Esophagus squamous epithelium (tissue), 5 donors: ENCODE results near the gene COTL1. TPM values are rescaled to one million over a fixed set of nuclear protein-coding genes. Genes with fewer than 3 reads are reported as not detected.
"Not testable (repeated sequence)": the region's sequence is repeated elsewhere in the genome, so short reads cannot be mapped to it uniquely, and the experiment has no call there.

Source experiments
- DNase-seq: peaks from one replicate; lab custom pipeline; 2025; lab: John Stamatoyannopoulos, UW
- H3K27ac ChIP-seq, 4 donors: fragments of 200-600 bp; sonication (generic); one replicate each; pipeline ENCODE4 v1.5.1; 2016 to 2019; ENCODE audit warnings: mild to moderate bottlenecking in 1 of 4
- H3K27me3 ChIP-seq, 4 donors: fragments of 200-600 bp; sonication (generic); 1 replicate in 3 of 4; 2 replicates in 1 of 4; pipeline versions ENCODE4 v1.5.1 to v1.6.0; 2017 to 2021; ENCODE audit warnings: antibody characterized with exemption in 1 of 4
- H3K36me3 ChIP-seq, 3 donors: fragments of 200-600 bp; sonication (generic); one replicate each; pipeline ENCODE4 v1.5.1; 2016 to 2019
- H3K4me1 ChIP-seq, 3 donors: fragments of 200-600 bp; sonication (generic); one replicate each; pipeline ENCODE4 v1.5.1; 2017 to 2019
- H3K4me3 ChIP-seq, 4 donors: fragments of 200-600 bp; sonication (generic); 1 replicate in 3 of 4; 2 replicates in 1 of 4; pipeline ENCODE4 v1.5.1; 2016 to 2019; ENCODE audit warnings: mild to moderate bottlenecking in 2 of 4, moderate library complexity in 1 of 4
- H3K9me3 ChIP-seq, 3 donors: fragments of 200-600 bp; sonication (generic); one replicate each; pipeline ENCODE4 v1.5.1; 2016 to 2019
- POLR2A ChIP-seq, 4 donors: fragments of 450-650 bp; IDR thresholded peaks; one replicate each; pipeline ENCODE4 v1.6.1; 2017; ENCODE audit warnings: antibody characterized with exemption in 4 of 4, mild to moderate bottlenecking in 4 of 4, moderate library complexity in 3 of 4
- WGBS, 2 donors: methylation state at CpG; one replicate each; pipeline ENCODE4 v1.1.5; 2018; 5-methylcytosine and 5-hydroxymethylcytosine counted together
- intact Hi-C: fragments of 100-400 bp; cut with DNase I; formaldehyde crosslinking; loops from one replicate; pipeline ENCODE4 v1.15.0; 2022
- total RNA-seq, 4 donors: library from RNA; depleted of rRNA; stranded (reverse); fragments of >200 nt; gene quantifications; one replicate each; pipeline ENCODE4 v1.1.0, GENCODE V29; 2016
- TF ChIP-seq, protein P1 (sequence below), 6 experiments: fragments of 450-650 bp in 4 of 6; fragments of 200-600 bp in 2 of 6; sonication (generic) in 2 of 6; IDR thresholded peaks; one replicate each; pipeline ENCODE4 v1.5.1; 2016 to 2019; ENCODE audit warnings: antibody characterized with exemption in 6 of 6, mild to moderate bottlenecking in 4 of 6, moderate library complexity in 4 of 6
- donor health status: DM: yes; HTN: yes; CAD: no.

The COTL1 gene
- total RNA-seq, 4 donors from 2014 or later: 7.9 to 34.2 (median 23.4) TPM

DNA sequence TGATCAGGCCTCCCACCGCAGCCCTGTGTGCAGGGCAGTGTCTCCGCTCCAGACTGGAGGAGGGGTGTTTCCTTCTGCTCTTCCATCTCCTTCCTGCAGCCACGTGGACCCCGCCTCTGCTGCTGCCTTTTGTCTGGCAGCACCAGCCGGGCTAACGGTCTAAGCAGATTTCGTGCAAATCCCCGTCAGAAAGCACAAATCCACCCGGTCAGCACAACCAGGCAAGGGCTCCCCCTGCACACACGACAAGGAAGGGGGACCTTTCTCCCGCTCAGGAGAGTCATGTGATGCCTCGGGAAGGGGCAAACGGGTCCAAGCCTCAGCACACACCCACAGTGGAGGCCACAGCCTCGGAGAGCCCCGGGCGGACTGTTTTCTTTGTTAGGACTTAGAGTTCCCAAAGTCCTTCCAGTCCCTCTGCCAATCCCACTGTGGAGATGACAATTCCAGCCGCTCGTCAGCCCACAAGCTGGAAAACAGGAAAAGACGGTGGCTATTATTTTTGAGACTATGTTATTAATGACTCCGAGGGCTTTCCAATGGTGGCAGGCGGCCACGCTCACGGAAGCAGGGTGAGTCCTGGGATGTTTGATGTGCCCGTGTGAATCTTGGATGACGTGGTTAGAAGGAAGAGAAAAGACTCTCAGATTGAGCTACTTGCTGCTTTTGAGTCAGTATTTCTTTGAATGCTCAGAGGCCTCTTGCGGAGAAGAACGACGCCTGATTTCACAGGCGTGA, 90.9 kb downstream of the COTL1 start:
- no peak for TF ChIP-seq POLR2A (IDR thresholded peaks at IDR 0.05)
- TF ChIP-seq, protein P1, sequence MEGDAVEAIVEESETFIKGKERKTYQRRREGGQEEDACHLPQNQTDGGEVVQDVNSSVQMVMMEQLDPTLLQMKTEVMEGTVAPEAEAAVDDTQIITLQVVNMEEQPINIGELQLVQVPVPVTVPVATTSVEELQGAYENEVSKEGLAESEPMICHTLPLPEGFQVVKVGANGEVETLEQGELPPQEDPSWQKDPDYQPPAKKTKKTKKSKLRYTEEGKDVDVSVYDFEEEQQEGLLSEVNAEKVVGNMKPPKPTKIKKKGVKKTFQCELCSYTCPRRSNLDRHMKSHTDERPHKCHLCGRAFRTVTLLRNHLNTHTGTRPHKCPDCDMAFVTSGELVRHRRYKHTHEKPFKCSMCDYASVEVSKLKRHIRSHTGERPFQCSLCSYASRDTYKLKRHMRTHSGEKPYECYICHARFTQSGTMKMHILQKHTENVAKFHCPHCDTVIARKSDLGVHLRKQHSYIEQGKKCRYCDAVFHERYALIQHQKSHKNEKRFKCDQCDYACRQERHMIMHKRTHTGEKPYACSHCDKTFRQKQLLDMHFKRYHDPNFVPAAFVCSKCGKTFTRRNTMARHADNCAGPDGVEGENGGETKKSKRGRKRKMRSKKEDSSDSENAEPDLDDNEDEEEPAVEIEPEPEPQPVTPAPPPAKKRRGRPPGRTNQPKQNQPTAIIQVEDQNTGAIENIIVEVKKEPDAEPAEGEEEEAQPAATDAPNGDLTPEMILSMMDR (IDR thresholded peaks at IDR 0.05): no peak
- 15 to 38% methylated on average over 9 to 11 of the region's 29 CpGs for WGBS, 2 donors
- intact Hi-C loops: no loop called here
- Histone ChIP-seq H3K27ac (peak overlapping the region; percentile 63 to 86 (median 70)), H3K27me3 (no peaks in the 10 kb centered on the region), H3K9me3 (peaks cover 0 to 3% (median 0%) of the 10 kb centered on the region in 3 donors), H3K4me3 (peak overlapping the region in 3 of 4 donors; percentile 2 to 36 (median 13)), H3K4me1 (peaks cover 10 to 32% (median 28%) of the 10 kb centered on the region in 3 donors), H3K36me3 (no peaks in the 10 kb centered on the region)
- no peak for DNase-seq

DNA sequence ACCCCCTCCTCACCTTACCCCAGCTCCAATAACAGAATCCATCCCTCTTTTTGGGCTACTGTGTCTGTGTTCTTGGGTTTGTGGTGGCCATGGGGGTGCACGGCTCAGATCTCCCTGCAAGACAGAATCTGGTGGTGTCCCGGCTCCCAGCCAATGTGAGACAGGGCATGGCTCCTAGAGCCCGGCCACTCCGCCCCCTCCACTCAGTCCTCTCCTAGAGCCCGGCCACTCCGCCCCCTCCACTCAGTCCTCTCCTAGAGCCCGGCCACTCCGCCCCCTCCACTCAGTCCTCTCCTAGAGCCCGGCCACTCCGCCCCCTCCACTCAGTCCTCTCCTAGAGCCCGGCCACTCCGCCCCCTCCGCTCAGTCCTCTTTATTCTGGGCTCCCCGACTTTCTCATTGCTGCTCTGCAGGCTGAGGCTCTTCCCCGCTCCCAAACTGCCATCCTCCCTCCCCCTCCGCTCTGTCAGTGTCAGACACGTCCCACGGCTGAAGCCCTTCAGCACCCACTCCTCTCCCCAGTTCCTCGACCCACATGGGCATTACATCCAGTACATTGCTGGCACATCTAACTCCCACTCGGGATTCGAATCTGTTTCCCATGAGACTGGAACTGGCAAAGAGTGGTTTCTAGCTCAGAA, 92.8 kb downstream of the COTL1 start:
- not testable (repeated sequence) for DNase-seq, H3K9me3 ChIP-seq, H3K4me3 ChIP-seq, H3K27me3 ChIP-seq, H3K27ac ChIP-seq, H3K36me3 ChIP-seq
- 88 to 90% methylated on average over 9 to 13 of the region's 21 CpGs for WGBS, 2 donors
- H3K4me1 ChIP-seq: peaks cover 10 to 22% (median 21%) of the 10 kb centered on the region in 3 donors
- intact Hi-C loops: loop anchor here (5.0 kb wide), 1 partner anchor 82 kb away; no protein-coding TSS in a partner anchor

DNA sequence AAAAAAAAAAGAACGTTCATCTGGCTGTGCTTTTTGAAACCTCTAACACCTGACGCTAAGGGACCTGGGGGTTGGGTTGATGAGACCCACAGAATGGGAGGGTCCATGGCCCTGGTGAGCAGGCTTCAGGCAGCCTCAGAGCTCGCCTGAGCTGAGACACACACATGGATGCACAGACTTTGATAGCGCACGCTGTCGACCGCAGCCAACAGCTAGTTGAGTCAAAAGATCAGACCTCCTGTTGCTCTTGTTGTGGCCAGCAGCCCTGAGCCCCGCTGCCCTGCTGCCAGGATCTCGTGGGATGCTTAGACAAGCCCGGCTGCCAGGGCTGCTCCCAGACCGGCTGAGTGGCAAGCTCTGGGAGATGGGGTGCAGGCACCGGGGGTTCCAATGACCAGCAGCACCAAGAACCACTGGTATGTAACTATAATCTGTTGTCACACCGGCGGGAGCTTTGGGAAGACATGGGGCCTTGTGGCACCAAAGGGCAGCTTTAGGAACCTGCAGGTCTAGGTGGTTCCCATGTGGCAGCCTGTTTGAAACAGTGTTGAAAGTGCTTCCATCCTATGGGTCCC, 93.4 kb downstream of the COTL1 start:
- H3K27me3 ChIP-seq: no peaks in the 10 kb centered on the region
- H3K9me3 ChIP-seq: peaks cover 0 to under 1% (median 0%) of the 10 kb centered on the region in 3 donors
- no peak for DNase-seq
- no peak overlapping the region for H3K4me3 ChIP-seq
- intact Hi-C loops: loop anchor here (5.0 kb wide), 1 partner anchor 83 kb away; no protein-coding TSS in a partner anchor
- peaks cover 10 to 26% (median 21%) of the 10 kb centered on the region in 3 donors for H3K4me1 ChIP-seq
- H3K27ac ChIP-seq: no peak overlapping the region
- H3K36me3 ChIP-seq: no peaks in the 10 kb centered on the region
- TF ChIP-seq POLR2A (IDR thresholded peaks at IDR 0.05): no peak
- TF ChIP-seq, protein P1 (IDR thresholded peaks at IDR 0.05): no peak
- 79 to 95% methylated on average over 5 to 9 of the region's 14 CpGs for WGBS, 2 donors

DNA sequence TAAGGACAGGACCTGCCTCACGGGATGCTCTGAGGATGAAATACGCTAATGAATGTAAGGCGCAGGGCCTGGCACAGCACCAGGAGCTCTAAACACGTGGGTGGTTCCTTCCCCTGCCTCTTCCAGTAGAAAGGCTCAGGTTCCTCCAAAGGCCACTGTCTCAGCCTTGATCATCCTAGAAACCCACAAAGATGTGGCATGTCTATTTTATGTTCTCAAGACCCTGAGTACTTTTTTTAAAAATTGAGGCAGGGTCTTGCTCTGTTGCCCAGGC, 96.4 kb downstream of the COTL1 start:
- TF ChIP-seq, protein P1 (IDR thresholded peaks at IDR 0.05): no peak
- TF ChIP-seq POLR2A (IDR thresholded peaks at IDR 0.05): no peak
- WGBS, 2 donors: 25 to 27% methylated on average over 3 to 4 of the region's 4 CpGs
- H3K9me3 ChIP-seq: no peaks in the 10 kb centered on the region
- no peaks in the 10 kb centered on the region for H3K27me3 ChIP-seq
- no peak overlapping the region for H3K27ac ChIP-seq
- peaks cover 0 to 15% (median 2%) of the 10 kb centered on the region in 3 donors for H3K4me1 ChIP-seq
- intact Hi-C loops: loop anchor here (5.0 kb wide), 1 partner anchor 86 kb away; no protein-coding TSS in a partner anchor
- H3K4me3 ChIP-seq: no peak overlapping the region
- DNase-seq: no peak
- H3K36me3 ChIP-seq: no peaks in the 10 kb centered on the region

DNA sequence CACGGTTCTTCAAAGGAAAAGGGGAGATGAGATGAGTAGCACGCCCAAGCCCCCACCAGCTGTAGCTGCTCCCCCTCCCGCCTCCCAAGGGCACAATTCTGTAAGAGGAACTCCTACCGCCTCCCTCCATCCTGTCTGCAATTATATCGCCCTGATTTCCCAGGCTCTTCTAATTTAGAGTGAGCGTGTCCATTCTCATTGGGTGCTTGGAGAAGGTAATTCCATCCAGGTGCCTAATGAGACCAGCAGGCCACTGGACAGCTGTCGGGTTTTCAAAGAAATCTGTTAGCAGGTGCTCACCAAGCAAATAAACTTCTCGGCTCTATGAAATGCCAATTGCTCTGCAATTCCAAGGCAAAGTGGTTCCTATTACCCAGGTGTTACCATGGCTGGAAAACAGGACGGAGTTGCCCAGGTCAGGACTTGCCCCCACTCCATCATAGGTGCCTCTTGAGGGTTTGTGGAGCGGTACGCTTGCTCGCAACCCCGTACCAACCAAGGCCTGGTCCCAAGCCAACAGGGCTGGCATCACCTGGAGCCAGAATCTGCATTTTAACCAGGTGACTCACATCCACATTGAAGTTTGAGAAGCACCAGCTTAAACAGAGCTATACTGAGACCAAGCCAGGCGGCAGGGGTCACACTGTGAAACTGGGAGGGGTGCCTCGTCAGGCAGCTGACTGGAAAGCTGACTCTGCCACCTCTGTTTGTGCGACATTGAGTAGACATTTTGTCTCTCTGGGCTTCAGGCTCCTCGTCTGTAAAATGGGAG, 97.0 kb downstream of the COTL1 start:
- DNase-seq: no peak
- Histone ChIP-seq H3K4me3 (no peak overlapping the region), H3K9me3 (no peaks in the 10 kb centered on the region), H3K27ac (no peak overlapping the region), H3K27me3 (no peaks in the 10 kb centered on the region), H3K36me3 (no peaks in the 10 kb centered on the region), H3K4me1 (peaks cover 0 to 13% (median 0%) of the 10 kb centered on the region in 3 donors)
- intact Hi-C loops: loop anchor here (5.0 kb wide), 1 partner anchor 86 kb away; no protein-coding TSS in a partner anchor
- TF ChIP-seq, protein P1 (IDR thresholded peaks at IDR 0.05): no peak
- TF ChIP-seq POLR2A (IDR thresholded peaks at IDR 0.05): no peak
- 43 to 56% methylated on average over 10 to 12 of the region's 17 CpGs for WGBS, 2 donors
